DMS79 treated with DMSO at 0.1 percent for 48 hours (cell line): Measurements from ENCODE around the gene H3-3A.

Experiments
- DNase-seq: peaks from one replicate; lab custom pipeline; 2025; lab: John Stamatoyannopoulos, UW

H3-3A gene

DNA sequence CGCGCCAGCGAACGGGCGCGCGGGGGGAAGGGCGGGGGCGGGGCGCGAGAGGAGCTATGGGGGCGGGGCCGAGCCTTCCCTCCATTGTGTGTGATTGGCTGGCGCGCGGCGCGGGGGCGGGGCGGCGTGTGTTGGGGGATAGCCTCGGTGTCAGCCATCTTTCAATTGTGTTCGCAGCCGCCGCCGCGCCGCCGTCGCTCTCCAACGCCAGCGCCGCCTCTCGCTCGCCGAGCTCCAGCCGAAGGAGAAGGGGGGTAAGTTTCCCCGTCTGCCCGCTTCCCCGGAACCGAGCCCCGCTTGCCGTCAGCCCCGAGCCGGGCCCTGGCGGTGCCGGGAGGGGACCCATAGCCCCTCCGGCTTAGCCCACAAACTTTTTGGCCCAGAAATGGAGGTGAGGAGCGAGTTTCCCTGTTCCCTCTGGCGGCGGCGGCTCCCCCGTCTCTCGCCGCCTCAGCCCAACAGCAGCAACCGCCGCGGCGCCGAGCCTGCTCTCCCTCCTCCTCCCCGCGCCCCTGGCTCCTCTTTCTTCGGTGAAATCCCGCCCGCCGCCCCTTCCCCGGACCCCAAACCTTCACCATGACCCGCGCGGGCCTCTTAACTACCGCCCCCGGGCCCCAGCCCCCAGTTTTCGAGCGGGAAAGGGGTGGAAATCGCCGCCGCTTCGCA is at the start of gene H3-3A:
TSS of gene H3-3A (plus strand) at position 159 of the 666 bp plus-strand sequence. CDS start 1,636 bp downstream, outside the sequence.
- DNase-seq = peak; percentile 96

DNA sequence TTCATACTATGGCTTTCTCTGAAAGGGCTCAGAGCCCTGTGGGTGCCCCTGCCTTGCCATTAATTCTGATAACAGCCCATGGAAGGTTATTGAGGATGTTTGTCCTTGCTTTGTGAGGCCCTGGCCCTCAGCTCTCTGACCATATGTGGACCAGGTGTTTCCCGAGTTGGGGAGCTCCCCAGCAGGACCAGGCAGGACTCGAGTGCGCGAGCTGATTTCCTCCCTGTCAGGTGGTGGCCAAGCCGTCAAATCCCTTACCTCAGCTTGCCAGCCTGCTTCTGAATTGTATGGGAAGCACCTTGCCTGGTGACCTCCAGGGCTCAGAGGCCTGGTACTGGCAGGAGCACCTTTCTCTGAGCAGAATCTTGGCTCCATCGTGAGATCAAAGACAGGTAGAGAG is 45.4 kb upstream of the H3-3A start:
- DNase-seq = no peak

- peak; percentile 54 for DNase-seq
Observed at GRCh38 chr1:226019572-226019971, 42.9 kb upstream of the H3-3A start.

- DNase-seq = no peak
Observed at GRCh38 chr1:226021401-226021800, 41.1 kb upstream of the H3-3A start.

DNA sequence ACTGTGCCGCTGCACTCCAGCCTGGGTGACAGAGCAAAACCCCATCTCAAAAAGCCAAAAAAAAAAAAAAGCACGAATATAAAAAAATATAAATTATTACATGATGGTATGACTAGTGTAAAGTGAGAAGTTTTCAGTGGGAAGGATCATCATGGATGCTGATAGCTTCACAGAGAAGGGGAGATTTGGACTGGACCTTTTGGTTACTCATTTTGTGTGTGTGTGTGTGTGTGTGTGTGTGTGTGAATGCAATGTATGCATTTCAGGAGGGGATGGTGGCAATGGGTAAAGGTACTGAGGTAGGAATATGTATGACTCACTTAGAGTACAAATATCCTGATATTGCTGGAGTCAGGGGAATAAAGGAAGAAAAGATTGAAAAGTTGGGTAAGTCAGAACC is 40.7 kb upstream of the H3-3A start:
- DNase-seq = no peak

DNA sequence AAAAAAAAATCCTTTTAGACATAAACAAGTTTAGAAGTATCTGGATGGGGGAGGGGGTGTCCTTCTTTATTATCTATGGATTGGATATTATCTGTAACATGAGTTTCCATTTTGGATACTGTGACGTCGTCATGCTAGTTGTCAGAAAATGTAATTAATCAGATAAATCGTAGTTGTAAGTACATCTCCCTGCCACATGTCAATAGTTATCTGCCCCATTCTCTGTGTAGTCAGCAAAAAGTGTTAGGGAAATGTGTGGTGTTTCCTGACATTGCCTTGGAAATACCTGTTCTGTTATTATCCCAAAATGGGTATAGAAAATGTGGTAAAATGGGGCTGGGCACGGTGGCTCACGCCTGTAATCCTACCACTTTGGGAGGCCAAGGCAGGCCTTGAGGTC is 38.8 kb upstream of the H3-3A start:
- no peak for DNase-seq

- DNase-seq = no peak
Observed at GRCh38 chr1:226026833-226027232, 35.7 kb upstream of the H3-3A start.

GRCh38 chr1:226027538-226028217 is 34.8 kb upstream of the H3-3A start:
- no peak for DNase-seq

GRCh38 chr1:226029093-226029496 is 33.4 kb upstream of the H3-3A start:
- no peak for DNase-seq

DNA sequence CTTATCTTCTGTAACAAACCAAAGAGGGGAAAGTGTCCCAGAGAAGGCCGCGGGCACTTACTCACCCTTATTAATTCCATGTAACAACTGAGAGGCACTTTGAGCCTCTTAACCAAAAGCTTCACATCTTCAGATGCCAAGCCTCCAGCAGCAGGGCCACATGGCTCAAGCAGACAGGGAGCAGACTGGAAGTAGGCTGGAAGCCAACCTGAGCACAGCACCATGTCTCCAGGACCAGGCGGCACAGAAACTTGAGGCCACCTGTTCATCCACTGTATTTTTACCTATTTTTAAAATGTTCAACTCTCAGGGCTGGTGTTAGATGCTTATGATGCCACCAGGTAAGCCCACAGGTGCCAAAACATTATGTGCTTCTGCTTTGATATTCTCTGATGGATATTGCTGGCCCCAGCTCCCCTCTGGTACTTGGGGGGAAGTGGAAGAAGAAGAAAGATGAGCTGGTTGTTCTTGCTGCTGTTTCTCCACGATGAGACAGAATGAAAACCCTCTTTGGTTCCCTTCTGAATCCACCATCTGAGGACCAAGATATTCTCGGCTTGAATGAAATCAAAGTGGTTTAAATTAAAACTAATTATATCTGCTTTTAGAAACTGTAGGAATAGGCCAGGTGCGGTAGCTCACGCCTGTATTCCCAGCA is 32.8 kb upstream of the H3-3A start:
- peak; percentile 83 for DNase-seq

GRCh38 chr1:226033582-226033981 is 28.9 kb upstream of the H3-3A start:
- DNase-seq = no peak

DNA sequence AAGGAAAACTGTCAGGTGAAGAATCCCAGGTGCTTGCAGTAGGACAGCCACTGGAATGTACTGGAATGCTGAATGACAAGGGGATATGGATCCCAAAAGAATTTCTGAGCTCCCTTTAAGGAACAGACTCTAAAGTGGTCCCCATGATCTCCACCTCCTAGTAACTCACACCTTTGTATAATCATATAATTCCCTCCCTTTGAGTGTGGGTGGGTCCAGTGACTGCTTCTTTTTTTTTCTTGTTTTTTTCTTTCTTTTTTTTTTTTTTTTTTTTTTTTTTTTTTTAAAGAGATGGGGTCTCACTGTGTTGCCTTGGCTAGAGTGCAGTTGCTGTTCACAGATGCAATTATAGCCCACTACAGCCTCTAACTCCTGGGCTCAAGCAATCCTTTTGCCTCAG is 28.5 kb upstream of the H3-3A start:
- DNase-seq = no peak

DNA sequence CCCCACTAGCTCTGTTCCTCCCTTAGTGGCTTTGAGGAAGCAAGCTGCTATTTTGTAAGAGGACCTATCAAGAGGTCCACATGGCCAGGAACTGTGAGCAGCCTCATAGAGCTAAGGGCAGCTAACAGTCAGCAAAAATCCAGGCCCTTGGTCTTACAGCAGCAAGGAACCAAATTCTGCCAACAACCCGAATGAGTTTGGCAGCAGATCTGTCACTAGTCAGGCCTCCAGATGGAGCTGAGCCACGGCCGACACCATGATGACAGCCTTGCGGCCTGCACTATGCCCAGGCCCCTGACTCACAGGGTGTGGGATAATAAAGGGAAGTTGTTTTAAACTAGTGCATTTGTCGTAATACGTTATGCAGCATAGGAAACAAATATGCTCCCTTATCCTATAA is 28.0 kb upstream of the H3-3A start:
- no peak for DNase-seq

DNA sequence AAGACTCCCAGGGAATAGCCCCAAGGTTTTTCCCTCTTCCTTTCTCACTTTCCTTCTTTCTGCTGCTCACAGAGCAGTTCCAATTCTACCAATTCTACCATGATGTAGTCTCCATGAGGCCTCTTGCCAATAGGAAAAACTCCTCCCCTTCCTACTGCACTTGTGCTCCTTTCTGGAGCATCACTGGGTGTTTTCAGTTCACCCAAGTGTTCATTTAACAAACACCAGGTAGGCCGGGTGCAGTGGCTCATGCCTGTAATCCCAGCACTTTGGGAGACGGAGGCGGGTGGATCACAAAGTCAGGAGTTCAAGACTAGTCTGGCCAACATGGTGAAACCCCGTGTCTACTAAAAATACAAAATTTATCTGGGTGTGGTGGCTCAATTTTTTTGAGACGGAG is 26.6 kb upstream of the H3-3A start:
- DNase-seq = no peak

DNA sequence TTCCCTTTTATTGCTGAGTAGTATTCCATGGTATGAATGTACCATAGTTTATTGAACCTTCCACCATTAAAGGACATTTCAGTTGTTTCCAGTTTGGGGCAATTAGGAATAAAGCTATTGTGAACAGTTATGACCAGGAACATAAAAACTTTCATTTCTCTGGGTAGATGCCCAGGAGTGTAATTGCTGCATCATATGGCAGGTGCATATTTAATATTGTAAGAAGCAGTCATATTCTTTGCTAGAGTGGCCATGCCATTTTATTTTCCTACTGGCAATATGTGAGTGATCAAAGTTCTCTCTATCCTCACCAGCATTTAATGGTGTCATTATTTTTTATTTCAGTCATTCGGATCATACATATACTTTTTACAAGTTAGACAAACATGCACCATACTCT is 23.9 kb upstream of the H3-3A start:
- no peak for DNase-seq

GRCh38 chr1:226041419-226041818 is 21.1 kb upstream of the H3-3A start:
- DNase-seq = no peak

DNA sequence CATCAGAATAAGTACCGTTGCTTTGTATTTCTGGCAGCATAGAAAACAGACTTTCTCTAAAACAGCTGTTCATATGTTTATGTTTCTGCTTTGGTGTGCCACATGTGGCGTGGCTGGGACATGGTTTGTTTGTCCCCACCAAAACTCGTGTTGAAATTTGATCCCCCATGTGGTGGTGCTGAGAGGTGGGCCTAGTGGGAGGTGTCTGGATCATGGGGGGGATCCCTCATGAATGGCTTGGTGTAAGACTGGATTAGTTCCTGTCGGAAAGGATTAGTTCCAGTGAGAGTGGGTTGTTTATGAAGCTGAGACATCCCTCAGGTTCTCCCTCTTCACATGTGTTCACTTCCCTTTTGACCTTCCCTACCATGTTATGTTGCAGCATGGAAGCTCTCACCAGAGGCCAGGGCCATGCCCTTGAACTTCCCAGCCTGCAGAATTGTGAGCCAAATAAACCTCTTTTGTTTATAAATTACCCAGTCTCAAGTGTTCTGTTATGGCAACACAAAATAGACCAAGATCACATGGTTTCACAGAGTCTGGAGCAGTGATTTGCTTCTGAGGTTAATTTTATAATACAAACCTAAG is 17.9 kb upstream of the H3-3A start:
- DNase-seq = no peak

DNA sequence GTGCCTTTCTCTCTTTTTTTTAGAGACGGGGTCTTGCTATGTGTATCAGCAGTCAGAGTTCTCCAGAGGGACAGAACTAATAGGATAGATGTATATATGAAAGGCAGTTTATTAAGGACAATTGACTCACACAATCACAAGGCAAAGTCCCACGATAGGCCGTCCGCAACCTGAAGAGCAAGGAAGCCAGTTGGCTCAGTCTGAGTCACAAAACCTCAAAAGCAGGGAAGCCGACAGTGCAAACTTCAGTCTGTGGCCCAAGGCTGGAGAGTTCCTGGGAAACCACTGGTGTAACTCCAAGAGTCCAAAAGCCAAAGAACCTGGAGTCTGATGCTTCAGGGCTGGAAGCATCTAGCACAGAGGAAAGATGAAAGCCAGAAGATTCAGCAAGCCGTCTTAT is 16.3 kb upstream of the H3-3A start:
- no peak for DNase-seq

GRCh38 chr1:226047495-226047894 is 15.0 kb upstream of the H3-3A start:
- DNase-seq = no peak

DNA sequence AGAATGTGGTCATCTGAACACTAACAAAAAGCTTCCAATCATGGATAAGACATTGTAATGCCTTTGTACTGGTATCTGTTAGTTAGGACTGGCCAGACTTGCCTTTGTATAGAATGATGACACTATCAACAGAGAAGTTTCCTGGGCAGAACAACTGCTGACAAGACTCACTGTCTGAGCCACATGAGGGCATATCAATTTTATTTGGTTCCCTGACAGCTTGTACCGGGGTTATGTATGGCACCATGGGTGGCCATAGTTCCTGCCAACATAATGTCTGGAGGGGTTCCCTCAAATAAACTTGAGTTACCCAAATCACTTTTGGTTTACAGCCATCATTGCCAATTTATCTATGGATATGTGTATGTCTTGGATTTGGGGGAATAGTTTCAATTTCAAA is 13.6 kb upstream of the H3-3A start:
- no peak for DNase-seq

DNA sequence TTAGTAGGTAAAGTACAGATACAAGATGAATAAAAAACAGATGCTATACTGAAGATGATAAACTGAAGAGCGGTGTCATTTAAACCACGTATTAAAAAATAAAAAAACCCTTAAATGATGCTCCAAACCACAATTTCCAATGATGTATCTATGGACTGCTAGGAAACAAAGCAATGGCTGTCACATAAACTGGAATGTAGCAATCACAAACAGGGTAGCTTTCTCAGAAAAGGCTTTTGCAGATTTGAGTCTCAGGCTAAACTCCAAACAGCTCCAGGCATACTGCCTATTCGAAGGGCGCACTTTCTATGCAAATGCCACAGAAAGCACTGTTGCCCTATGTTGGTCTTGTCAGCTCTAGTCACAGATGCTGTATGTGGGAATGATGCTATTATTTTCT is 12.4 kb upstream of the H3-3A start:
- DNase-seq = no peak

- DNase-seq = no peak
Observed at GRCh38 chr1:226051365-226051764, 11.2 kb upstream of the H3-3A start.

- no peak for DNase-seq
Observed at GRCh38 chr1:226052061-226052460, 10.5 kb upstream of the H3-3A start.
